WTC11 (cell line): Measurements from ENCODE around the gene TMEM72. TPM values are rescaled to one million over a fixed set of nuclear protein-coding genes. Genes with fewer than 3 reads are reported as not detected.

ENCODE experiments used
- ATAC-seq: fragments of 200-7000 bp; cut with Tn5 transposase; 2 replicates; pipeline ENCODE4 v1.10.0; 2021; ENCODE audit warnings: mild to moderate bottlenecking, moderate library complexity
- CTCF ChIA-PET: fragments of 300-600 bp; sonication (Branson Sonifier 250); formaldehyde crosslinking; loops from one replicate; lab custom pipeline; 2021; ENCODE audit warnings: antibody characterized with exemption; lab: Charles Lee
- POLR2A ChIA-PET: fragments of 350-600 bp; sonication (Branson Sonifier 250); formaldehyde crosslinking; loops from one replicate; lab custom pipeline; 2021; ENCODE audit warnings: antibody characterized with exemption; lab: Charles Lee
- DNase-seq: peaks from one replicate; pipeline ENCODE4 v3.0.0; 2021; ENCODE audit warnings: low spot score
- H3K27ac Mint-ChIP-seq: 2 replicates; pipeline ENCODE4 v1.8.0; 2021; ENCODE audit warnings: mixed read lengths
- H3K27me3 Mint-ChIP-seq: 2 replicates; pipeline ENCODE4 v1.8.0; 2021; ENCODE audit warnings: low read depth, mild to moderate bottlenecking, moderate library complexity, mixed read lengths
- H3K36me3 Mint-ChIP-seq: 2 replicates; pipeline ENCODE4 v1.8.0; 2021; ENCODE audit warnings: mixed read lengths
- H3K4me1 Mint-ChIP-seq: 2 replicates; pipeline ENCODE4 v1.8.0; 2022; ENCODE audit warnings: mixed read lengths
- H3K4me3 Mint-ChIP-seq: 2 replicates; pipeline ENCODE4 v1.8.0; 2021; ENCODE audit warnings: mild to moderate bottlenecking, moderate library complexity, mixed read lengths
- H3K9me3 Mint-ChIP-seq: 2 replicates; pipeline ENCODE4 v1.8.0; 2021; ENCODE audit warnings: mixed read lengths
- AFF4 ChIP-seq: sonication (generic); formaldehyde crosslinking; IDR thresholded peaks from 2 replicates; pipeline ENCODE4 v1.8.1; 2023; ENCODE audit warnings: mild to moderate bottlenecking, missing genetic modification reagents, borderline replicate concordance
- ATF6 ChIP-seq: sonication (generic); formaldehyde crosslinking; IDR thresholded peaks from 2 replicates; pipeline ENCODE4 v1.8.1; 2023; ENCODE audit warnings: mild to moderate bottlenecking, missing genetic modification reagents
- CREB1 ChIP-seq: sonication (generic); formaldehyde crosslinking; IDR thresholded peaks from 2 replicates; pipeline ENCODE4 v1.8.0; 2023; ENCODE audit warnings: mild to moderate bottlenecking, missing genetic modification reagents
- CREM ChIP-seq: sonication (generic); formaldehyde crosslinking; IDR thresholded peaks from 2 replicates; pipeline ENCODE4 v1.8.1; 2022; ENCODE audit warnings: mild to moderate bottlenecking, missing genetic modification reagents, moderate library complexity
- E2F4 ChIP-seq: sonication (generic); formaldehyde crosslinking; IDR thresholded peaks from 2 replicates; pipeline ENCODE4 v1.8.1; 2022; ENCODE audit warnings: low read depth, mild to moderate bottlenecking, moderate library complexity, missing genetic modification reagents, borderline replicate concordance
- EMX1 ChIP-seq: fragments of 250-450 bp; sonication (Bioruptor Pico); IDR thresholded peaks from 2 replicates; pipeline ENCODE4 v1.8.0; 2021; ENCODE audit warnings: mild to moderate bottlenecking
- ETV6 ChIP-seq: sonication (generic); formaldehyde crosslinking; IDR thresholded peaks from 2 replicates; pipeline ENCODE4 v1.8.1; 2022; ENCODE audit warnings: mild to moderate bottlenecking, missing genetic modification reagents
- FOXJ3 ChIP-seq: sonication (generic); formaldehyde crosslinking; IDR thresholded peaks from 2 replicates; pipeline ENCODE4 v1.9.0; 2021; ENCODE audit warnings: missing genetic modification reagents, mild to moderate bottlenecking, borderline replicate concordance
- KAT7 ChIP-seq: sonication (generic); formaldehyde crosslinking; IDR thresholded peaks from 2 replicates; pipeline ENCODE4 v1.8.1; 2023; ENCODE audit warnings: missing genetic modification reagents, mild to moderate bottlenecking, borderline replicate concordance
- MXD4 ChIP-seq: fragments of 250-450 bp; sonication (Bioruptor Pico); IDR thresholded peaks from 2 replicates; pipeline ENCODE4 v1.8.0; 2021; ENCODE audit warnings: mild to moderate bottlenecking, moderate library complexity, borderline replicate concordance
- MYBL2 ChIP-seq: sonication (generic); formaldehyde crosslinking; IDR thresholded peaks from 2 replicates; pipeline ENCODE4 v1.8.1; 2023; ENCODE audit warnings: mild to moderate bottlenecking, moderate library complexity, missing genetic modification reagents
- NFATC4 ChIP-seq: fragments of 250-450 bp; sonication (Bioruptor Pico); IDR thresholded peaks from 2 replicates; pipeline ENCODE4 v1.9.0; 2021; ENCODE audit warnings: mild to moderate bottlenecking
- SP1 ChIP-seq: sonication (generic); formaldehyde crosslinking; conservative IDR thresholded peaks from 2 replicates; pipeline ENCODE4 v1.8.1; 2022; ENCODE audit warnings: missing genetic modification reagents
- TP53 ChIP-seq: sonication (generic); formaldehyde crosslinking; IDR thresholded peaks from 2 replicates; pipeline ENCODE4 v1.8.1; 2023; ENCODE audit warnings: mild to moderate bottlenecking, missing genetic modification reagents
- USF2 ChIP-seq: sonication (generic); formaldehyde crosslinking; IDR thresholded peaks from 2 replicates; pipeline ENCODE4 v1.8.1; 2023; ENCODE audit warnings: mild to moderate bottlenecking, missing genetic modification reagents, moderate library complexity
- ZBTB43 ChIP-seq: sonication (generic); formaldehyde crosslinking; IDR thresholded peaks from 2 replicates; pipeline ENCODE4 v1.8.1; 2023; ENCODE audit warnings: mild to moderate bottlenecking, missing genetic modification reagents
- ZNF121 ChIP-seq: sonication (generic); formaldehyde crosslinking; IDR thresholded peaks from 2 replicates; pipeline ENCODE4 v1.8.0; 2023; ENCODE audit warnings: missing genetic modification reagents
- ZNF232 ChIP-seq: sonication (generic); formaldehyde crosslinking; IDR thresholded peaks from 2 replicates; pipeline ENCODE4 v1.8.0; 2022; ENCODE audit warnings: mild to moderate bottlenecking, missing genetic modification reagents
- ZNF317 ChIP-seq: sonication (generic); formaldehyde crosslinking; IDR thresholded peaks from 2 replicates; pipeline ENCODE4 v1.8.1; 2023; ENCODE audit warnings: low read depth, mild to moderate bottlenecking, moderate library complexity, missing genetic modification reagents, borderline replicate concordance
- ZNF425 ChIP-seq: fragments of 250-450 bp; sonication (Bioruptor Pico); conservative IDR thresholded peaks from 2 replicates; pipeline ENCODE4 v1.9.0; 2021; ENCODE audit warnings: mild to moderate bottlenecking
- total RNA-seq: library from RNA; stranded (reverse); gene quantifications from 3 replicates; pipeline ENCODE4 v1.2.3, GENCODE V29; 2021
- TF ChIP-seq, protein P1 (sequence below): sonication (generic); formaldehyde crosslinking; IDR thresholded peaks from 2 replicates; pipeline ENCODE4 v1.8.0; 2022; ENCODE audit warnings: mild to moderate bottlenecking, missing genetic modification reagents
- TF ChIP-seq, protein P2 (sequence below): sonication (generic); formaldehyde crosslinking; conservative IDR thresholded peaks from 2 replicates; pipeline ENCODE4 v1.8.1; 2022; ENCODE audit warnings: mild to moderate bottlenecking, missing genetic modification reagents

Gene TMEM72
- total RNA-seq, 1 experiment from 2014 or later: not detected

DNA sequence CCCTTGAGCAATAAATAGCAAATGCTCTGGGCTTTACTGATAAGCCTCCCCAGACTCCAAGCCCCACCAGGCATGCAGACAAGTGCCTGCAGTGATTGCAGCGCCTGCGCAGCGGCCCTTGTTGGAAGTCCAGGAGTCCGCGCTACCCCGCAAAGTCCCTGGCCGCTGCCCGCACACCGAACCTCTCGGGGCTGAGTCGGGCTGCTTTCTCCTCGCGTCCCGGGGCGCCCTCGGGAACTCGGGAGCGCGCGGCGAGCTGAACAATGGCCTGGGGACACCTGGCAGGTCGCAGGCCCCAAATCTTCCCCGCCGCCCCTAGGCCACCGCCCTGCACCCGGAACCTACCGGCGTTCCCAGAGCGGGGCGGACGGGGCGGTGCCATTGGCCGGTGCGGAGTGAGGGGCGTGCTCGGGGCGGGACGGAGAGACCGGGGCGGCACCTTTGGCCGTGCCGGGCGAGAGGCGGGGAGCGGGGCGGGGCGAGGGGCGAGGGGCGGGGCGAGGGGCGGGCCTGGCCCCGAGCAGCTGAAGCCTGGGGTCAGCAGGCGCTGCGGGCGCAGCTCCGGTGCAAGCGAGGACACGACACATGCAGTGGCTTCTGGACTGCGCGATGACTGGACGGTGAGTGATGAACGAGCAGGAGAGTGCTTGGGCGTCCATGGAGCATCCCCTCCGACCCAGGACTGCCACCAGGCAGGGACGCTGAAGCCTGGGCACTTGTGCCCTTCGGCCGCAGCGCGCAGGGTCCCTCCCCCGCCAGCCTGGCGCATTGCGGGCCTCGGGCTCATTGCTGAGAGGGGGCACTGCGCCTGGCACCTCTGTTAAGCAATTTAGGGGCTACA is 48.3 kb downstream of the TMEM72 start, which contains the start of gene RASSF4 (continued):
- TF ChIP-seq AFF4 (CRISPR knock-in tag): no peak
- TF ChIP-seq ETV6 (CRISPR knock-in tag): no peak
- TF ChIP-seq EMX1 (CRISPR knock-in tag): no peak
- peak; percentile 78 for TF ChIP-seq SP1 (CRISPR knock-in tag)
- TF ChIP-seq ATF6: no peak
- TF ChIP-seq, protein P1, sequence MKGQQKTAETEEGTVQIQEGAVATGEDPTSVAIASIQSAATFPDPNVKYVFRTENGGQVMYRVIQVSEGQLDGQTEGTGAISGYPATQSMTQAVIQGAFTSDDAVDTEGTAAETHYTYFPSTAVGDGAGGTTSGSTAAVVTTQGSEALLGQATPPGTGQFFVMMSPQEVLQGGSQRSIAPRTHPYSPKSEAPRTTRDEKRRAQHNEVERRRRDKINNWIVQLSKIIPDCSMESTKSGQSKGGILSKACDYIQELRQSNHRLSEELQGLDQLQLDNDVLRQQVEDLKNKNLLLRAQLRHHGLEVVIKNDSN (CRISPR knock-in tag): peak; percentile 24; the same call in 1 of the 2 replicates
- peak; percentile 79; the same call in 1 of the 2 replicates for TF ChIP-seq ZNF232
- TF ChIP-seq ZBTB43: no peak
- no peak for TF ChIP-seq CREB1 (CRISPR knock-in tag)
- TF ChIP-seq ZNF317 (CRISPR knock-in tag): no peak
- TF ChIP-seq E2F4 (CRISPR knock-in tag): no peak
- peak; percentile 8; the same call in 1 of the 2 replicates for TF ChIP-seq USF2 (CRISPR knock-in tag)
- peak; percentile 18; the same call in 1 of the 2 replicates for TF ChIP-seq MYBL2 (CRISPR knock-in tag)
- no peak for TF ChIP-seq NFATC4 (CRISPR knock-in tag)
- no peak for TF ChIP-seq FOXJ3
- TF ChIP-seq, all 79 proteins: peak for 12

DNA sequence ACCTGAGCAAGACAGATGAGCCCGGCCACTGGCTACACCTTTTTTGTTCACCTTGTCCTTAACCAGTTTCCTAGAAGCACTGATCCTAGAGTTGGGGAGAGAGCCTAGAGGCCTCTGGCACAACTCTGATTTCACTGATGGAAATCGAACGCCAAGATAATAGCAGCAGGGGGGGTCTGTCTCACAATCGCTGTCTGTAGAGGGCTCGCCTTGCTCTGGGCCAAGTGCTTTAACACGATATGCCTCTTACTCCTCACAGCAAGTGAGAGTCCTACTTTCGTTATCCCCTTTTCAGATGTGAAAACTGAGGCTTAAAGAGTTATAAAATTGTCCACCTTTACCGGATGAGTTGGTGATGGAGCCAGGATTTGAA is 48.9 kb downstream of the TMEM72 start:
- POLR2A ChIA-PET: no interaction called here
- H3K36me3 Mint-ChIP-seq: peaks cover 9% of the 10 kb centered on the region
- H3K27me3 Mint-ChIP-seq: peaks cover 10% of the 10 kb centered on the region
- no peak overlapping the region for H3K27ac Mint-ChIP-seq
- H3K4me1 Mint-ChIP-seq: peaks cover 62% of the 10 kb centered on the region
- CTCF ChIA-PET: interaction anchor here (1.0 to 7.3 kb wide), 5 partner anchors 10 to 81 kb away, joined by 3 to 74 read pairs (median 3); no protein-coding TSS in a partner anchor
- peak overlapping the region; percentile 67 for H3K4me3 Mint-ChIP-seq
- peak; percentile 1 for ATAC-seq
- peaks cover 5% of the 10 kb centered on the region; the same call in 1 of the 2 replicates for H3K9me3 Mint-ChIP-seq
- DNase-seq: no peak
- no peak for TF ChIP-seq TP53 (CRISPR knock-in tag)
- TF ChIP-seq, protein P2, sequence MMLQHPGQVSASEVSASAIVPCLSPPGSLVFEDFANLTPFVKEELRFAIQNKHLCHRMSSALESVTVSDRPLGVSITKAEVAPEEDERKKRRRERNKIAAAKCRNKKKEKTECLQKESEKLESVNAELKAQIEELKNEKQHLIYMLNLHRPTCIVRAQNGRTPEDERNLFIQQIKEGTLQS (CRISPR knock-in tag): no peak
- no peak for TF ChIP-seq CREM (CRISPR knock-in tag)
- no peak for TF ChIP-seq ZNF232
- TF ChIP-seq ZNF121 (CRISPR knock-in tag): no peak
- no peak for TF ChIP-seq MXD4 (CRISPR knock-in tag)
- TF ChIP-seq EMX1 (CRISPR knock-in tag): no peak
- no peak for TF ChIP-seq KAT7
- no peak for TF ChIP-seq USF2 (CRISPR knock-in tag)
- no peak for TF ChIP-seq ZNF425 (CRISPR knock-in tag)
